Progenitor cell of endocrine pancreas (in vitro differentiated cells): ENCODE results near the gene RNPEP. TPM values are rescaled to one million over a fixed set of nuclear protein-coding genes. Genes with fewer than 3 reads are reported as not detected.
A peak's percentile ranks its signal among the peaks of the same experiment; 100 is the strongest.

Experiments used
- DNase-seq: peaks from one replicate; pipeline ENCODE4 v3.0.0; 2021; ENCODE audit warnings: low spot score; ENCODE audit not compliant: unreplicated experiment
- H3K27ac Mint-ChIP-seq: 2 replicates; pipeline ENCODE4 v1.8.0; 2021; ENCODE audit warnings: mild to moderate bottlenecking, moderate library complexity, mixed read lengths
- H3K27me3 Mint-ChIP-seq: 2 replicates; pipeline ENCODE4 v1.8.0; 2021; ENCODE audit warnings: mixed read lengths
- H3K36me3 Mint-ChIP-seq: 2 replicates; pipeline ENCODE4 v1.8.0; 2022; ENCODE audit warnings: mixed read lengths; ENCODE audit not compliant: insufficient read depth
- H3K4me1 Mint-ChIP-seq: 2 replicates; pipeline ENCODE4 v1.8.0; 2021; ENCODE audit warnings: low read depth, mixed read lengths
- H3K4me3 Mint-ChIP-seq: 2 replicates; pipeline ENCODE4 v1.8.0; 2021; ENCODE audit warnings: low read depth, mild to moderate bottlenecking, moderate library complexity, mixed read lengths
- H3K9me3 Mint-ChIP-seq: 2 replicates; pipeline ENCODE4 v1.8.0; 2021; ENCODE audit warnings: low read depth, mixed read lengths
- CTCF ChIP-seq: fragments of 200-600 bp; sonication (generic); IDR thresholded peaks from one replicate; pipeline ENCODE4 v1.5.0; 2021; ENCODE audit warnings: antibody characterized with exemption, mild to moderate bottlenecking; ENCODE audit not compliant: unreplicated experiment
- total RNA-seq: library from RNA; stranded (reverse); gene quantifications from 2 replicates; pipeline ENCODE4 v1.2.1, GENCODE V29; 2021

Gene RNPEP
- total RNA-seq, 1 donor from 2014 or later: 59.5 TPM

GRCh38 chr1:202034683-202035462 lies 52.4 kb downstream of the RNPEP start:
- Mint-ChIP-seq H3K4me3 (peak overlapping the region; percentile 51), H3K27ac (peak overlapping the region; percentile 99), H3K4me1 (peaks cover 31% of the 10 kb centered on the region), H3K36me3 (no peaks in the 10 kb centered on the region), H3K9me3 (peaks cover 3% of the 10 kb centered on the region), H3K27me3 (no peaks in the 10 kb centered on the region)
- TF ChIP-seq CTCF: no peak
- DNase-seq: peak; percentile 76

GRCh38 chr1:202036595-202037387 lies 54.3 kb downstream of the RNPEP start:
- H3K36me3 Mint-ChIP-seq: no peaks in the 10 kb centered on the region
- no peak for TF ChIP-seq CTCF
- H3K4me1 Mint-ChIP-seq: peaks cover 24% of the 10 kb centered on the region
- DNase-seq: no peak
- H3K27me3 Mint-ChIP-seq: no peaks in the 10 kb centered on the region
- no peak overlapping the region for H3K4me3 Mint-ChIP-seq
- peaks cover 3% of the 10 kb centered on the region for H3K9me3 Mint-ChIP-seq
- H3K27ac Mint-ChIP-seq: no peak overlapping the region

GRCh38 chr1:202037706-202038296 lies 55.4 kb downstream of the RNPEP start:
- H3K36me3 Mint-ChIP-seq: no peaks in the 10 kb centered on the region
- peak overlapping the region; percentile 26 for H3K27ac Mint-ChIP-seq
- H3K27me3 Mint-ChIP-seq: no peaks in the 10 kb centered on the region
- H3K9me3 Mint-ChIP-seq: peaks cover 3% of the 10 kb centered on the region
- no peak for TF ChIP-seq CTCF
- no peak for DNase-seq
- no peak overlapping the region for H3K4me3 Mint-ChIP-seq
- peaks cover 19% of the 10 kb centered on the region for H3K4me1 Mint-ChIP-seq

- H3K27ac Mint-ChIP-seq: no peak overlapping the region
- H3K27me3 Mint-ChIP-seq: no peaks in the 10 kb centered on the region
- no peak for DNase-seq
- no peak overlapping the region for H3K4me3 Mint-ChIP-seq
- TF ChIP-seq CTCF: no peak
- H3K9me3 Mint-ChIP-seq: peaks cover 3% of the 10 kb centered on the region
- no peaks in the 10 kb centered on the region for H3K36me3 Mint-ChIP-seq
- H3K4me1 Mint-ChIP-seq: peaks cover 22% of the 10 kb centered on the region
These were observed 56.4 kb downstream of the RNPEP start for GRCh38 chr1:202038688-202039346.

- Mint-ChIP-seq H3K9me3 (peaks cover 4% of the 10 kb centered on the region), H3K27me3 (no peaks in the 10 kb centered on the region), H3K4me3 (no peak overlapping the region), H3K36me3 (no peaks in the 10 kb centered on the region), H3K27ac (peak overlapping the region; percentile 73), H3K4me1 (peaks cover 18% of the 10 kb centered on the region)
- no peak for TF ChIP-seq CTCF
- DNase-seq: no peak
These were observed 63.3 kb downstream of the RNPEP start for GRCh38 chr1:202045705-202046104.
